HEK293 (cell line): Measurements from ENCODE around the gene ABI3BP.

ENCODE experiments used
- CTCF ChIA-PET: fragments of 350-600 bp; formaldehyde crosslinking; extraction: SDS; loops from one replicate; lab custom pipeline; 2021; ENCODE audit warnings: antibody characterized with exemption; lab: Yijun Ruan, JAX
- POLR2A ChIA-PET: fragments of 300-600 bp; formaldehyde crosslinking; extraction: SDS; loops from one replicate; lab custom pipeline; 2020; ENCODE audit warnings: antibody characterized with exemption, inconsistent platforms; lab: Yijun Ruan, JAX
- H3K27ac ChIP-seq: fragments of 200-500 bp; sonication (Bioruptor generic); 2 replicates; pipeline ENCODE4 v1.5.1; 2014; ENCODE audit warnings: low read depth, low read length, control low read depth, inconsistent platforms; ENCODE audit errors: extremely low read depth
- H3K36me3 ChIP-seq, 2 experiments: fragments of 200-500 bp in 1 of 2; sonication (Bioruptor generic) in 1 of 2; 1 replicate in 1 of 2; 2 replicates in 1 of 2; pipeline ENCODE4 v1.5.1; 2014 to 2017; ENCODE audit warnings: inconsistent platforms in 2 of 2, low read length in 2 of 2; ENCODE audit not compliant: control insufficient read depth in 2 of 2, insufficient read depth in 1 of 2
- H3K4me1 ChIP-seq: fragments of 200-500 bp; sonication (Bioruptor generic); 2 replicates; pipeline ENCODE4 v1.5.1; 2014; ENCODE audit warnings: mild to moderate bottlenecking, low read length, inconsistent platforms; ENCODE audit not compliant: control insufficient read depth, insufficient read depth
- H3K4me3 ChIP-seq: 2 replicates; pipeline ENCODE4 v1.5.1; 2011; ENCODE audit warnings: low read depth, mild to moderate bottlenecking, control low read depth, low read length, moderate library complexity
- H3K9me3 ChIP-seq: fragments of 200-500 bp; sonication (Bioruptor generic); 2 replicates; pipeline ENCODE4 v1.5.1; 2014; ENCODE audit warnings: low read depth, low read length, inconsistent platforms; ENCODE audit not compliant: control insufficient read depth, insufficient read depth
- KLF7 ChIP-seq: fragments of 450-650 bp; formaldehyde crosslinking; IDR thresholded peaks from 2 replicates; pipeline ENCODE4 v1.5.1; 2016; ENCODE audit warnings: missing biosample characterization, missing genetic modification characterization, borderline replicate concordance
- PRDM10 ChIP-seq: fragments of 450-650 bp; formaldehyde crosslinking; IDR thresholded peaks from 2 replicates; pipeline ENCODE4 v1.5.1; 2016; ENCODE audit warnings: missing biosample characterization, missing genetic modification characterization
- TCF7L2 ChIP-seq: IDR thresholded peaks from 2 replicates; pipeline ENCODE4 v1.6.1; 2011; ENCODE audit warnings: low read depth, mild to moderate bottlenecking, inconsistent platforms, low read length, moderate library complexity, borderline replicate concordance
- ZBTB44 ChIP-seq: fragments of 450-650 bp; IDR thresholded peaks from 2 replicates; pipeline ENCODE4 v1.5.1; 2018; ENCODE audit warnings: missing biosample characterization, mild to moderate bottlenecking, missing genetic modification characterization
- ZNF202 ChIP-seq: fragments of 450-650 bp; formaldehyde crosslinking; IDR thresholded peaks from 2 replicates; pipeline ENCODE4 v1.5.1; 2016; ENCODE audit warnings: missing biosample characterization, missing genetic modification characterization, borderline replicate concordance
- ZNF214 ChIP-seq: fragments of 450-650 bp; formaldehyde crosslinking; IDR thresholded peaks from 2 replicates; pipeline ENCODE4 v1.5.1; 2017; ENCODE audit warnings: missing biosample characterization, mild to moderate bottlenecking, missing genetic modification characterization, borderline replicate concordance
- ZNF366 ChIP-seq: fragments of 450-650 bp; formaldehyde crosslinking; conservative IDR thresholded peaks from 2 replicates; pipeline ENCODE4 v1.5.1; 2016; ENCODE audit warnings: missing biosample characterization, missing genetic modification characterization
- ZNF394 ChIP-seq: fragments of 450-650 bp; formaldehyde crosslinking; IDR thresholded peaks from 2 replicates; pipeline ENCODE4 v1.5.1; 2016; ENCODE audit warnings: missing biosample characterization, missing genetic modification characterization, mild to moderate bottlenecking, moderate library complexity, borderline replicate concordance
- ZNF449 ChIP-seq: fragments of 450-650 bp; formaldehyde crosslinking; IDR thresholded peaks from 2 replicates; pipeline ENCODE4 v1.5.1; 2017; ENCODE audit warnings: missing biosample characterization, mild to moderate bottlenecking, missing genetic modification characterization, moderate library complexity
- ZNF621 ChIP-seq: fragments of 450-650 bp; formaldehyde crosslinking; IDR thresholded peaks from 2 replicates; pipeline ENCODE4 v1.5.1; 2017; ENCODE audit warnings: missing biosample characterization, missing genetic modification characterization
- ZNF76 ChIP-seq: fragments of 450-650 bp; formaldehyde crosslinking; IDR thresholded peaks from 2 replicates; pipeline ENCODE4; 2016; ENCODE audit warnings: low read depth, missing biosample characterization, missing genetic modification characterization, borderline replicate concordance
- ZNF830 ChIP-seq: fragments of 450-650 bp; IDR thresholded peaks from 2 replicates; pipeline ENCODE4 v1.5.0; 2018; ENCODE audit warnings: missing biosample characterization, missing genetic modification characterization, low read depth, mild to moderate bottlenecking, moderate library complexity

The ABI3BP gene

GRCh38 chr3:100880845-100881244, 112.4 kb downstream of the ABI3BP start:
- CTCF ChIA-PET, result no interaction called here
- POLR2A ChIA-PET, result no interaction called here
- Histone ChIP-seq H3K4me3 (no peak overlapping the region), H3K9me3 (no peaks in the 10 kb centered on the region), H3K36me3 (no peaks in the 10 kb centered on the region), H3K4me1 (no peaks in the 10 kb centered on the region), H3K27ac (no peak overlapping the region)
- no peak for TF ChIP-seq ZBTB44 (tag by site-specific recombination)
- TF ChIP-seq PRDM10 (tag by site-specific recombination), result no peak
- no peak for TF ChIP-seq ZNF830 (tag by site-specific recombination)
- no peak for TF ChIP-seq ZNF202 (tag by site-specific recombination)

GRCh38 chr3:100880072-100880471, 113.1 kb downstream of the ABI3BP start:
- Histone ChIP-seq H3K9me3 (no peaks in the 10 kb centered on the region), H3K4me1 (no peaks in the 10 kb centered on the region; the same call in 1 of the 2 replicates), H3K4me3 (no peak overlapping the region), H3K27ac (no peak overlapping the region), H3K36me3 (no peaks in the 10 kb centered on the region)
- TF ChIP-seq ZNF449 (tag by site-specific recombination) (peak; percentile 70), ZNF76 (tag by site-specific recombination) (no peak)
- ChIA-PET CTCF (no interaction called here), POLR2A (no interaction called here)

GRCh38 chr3:100879195-100879810, 113.9 kb downstream of the ABI3BP start:
- H3K4me1 ChIP-seq, result no peaks in the 10 kb centered on the region; the same call in 1 of the 2 replicates
- CTCF ChIA-PET, result no interaction called here
- no peak overlapping the region for H3K4me3 ChIP-seq
- no peaks in the 10 kb centered on the region for H3K9me3 ChIP-seq
- no peak overlapping the region for H3K27ac ChIP-seq
- H3K36me3 ChIP-seq, result no peaks in the 10 kb centered on the region
- no peak for TF ChIP-seq TCF7L2
- POLR2A ChIA-PET, result no interaction called here

- TF ChIP-seq ZNF449 (tag by site-specific recombination) (no peak), ZNF394 (tag by site-specific recombination) (no peak), KLF7 (no peak), ZNF214 (tag by site-specific recombination) (no peak), ZNF366 (tag by site-specific recombination) (no peak), ZNF621 (no peak)
- Histone ChIP-seq H3K4me3 (no peak overlapping the region), H3K36me3 (no peaks in the 10 kb centered on the region), H3K9me3 (no peaks in the 10 kb centered on the region), H3K4me1 (no peaks in the 10 kb centered on the region; the same call in 1 of the 2 replicates), H3K27ac (no peak overlapping the region)
- CTCF ChIA-PET, result no interaction called here
- POLR2A ChIA-PET, result no interaction called here
Measured at GRCh38 chr3:100877286-100877685, 115.9 kb downstream of the ABI3BP start.
